Central memory CD8-positive, alpha-beta T cell (primary cell): ENCODE results near the gene AFDN.

Experiments used
- ATAC-seq: fragments of 150-1000 bp; cut with Tn5 transposase; replicated peaks from 2 replicates; pipeline ENCODE4 v1.10.0; 2022; ENCODE audit warnings: mild to moderate bottlenecking, moderate FRiP score, moderate number of reproducible peaks; ENCODE audit not compliant: poor library complexity, severe bottlenecking; ENCODE audit errors: extremely low read depth
- DNase-seq, 2 donors: peaks; one replicate each; pipeline ENCODE4 v3.0.0; 2021; ENCODE audit warnings: low spot score in 2 of 2
- H3K27ac Mint-ChIP-seq: one replicate; pipeline ENCODE4 v1.8.0; 2022; ENCODE audit warnings: low read depth, mild to moderate bottlenecking, moderate library complexity, mixed read lengths
- H3K27me3 Mint-ChIP-seq: one replicate; pipeline ENCODE4 v1.8.0; 2022; ENCODE audit warnings: mixed read lengths
- H3K36me3 Mint-ChIP-seq: one replicate; pipeline ENCODE4 v1.8.0; 2022; ENCODE audit warnings: mild to moderate bottlenecking, moderate library complexity, mixed read lengths; ENCODE audit not compliant: insufficient read depth
- H3K4me1 Mint-ChIP-seq: one replicate; pipeline ENCODE4 v1.8.0; 2022; ENCODE audit warnings: mixed read lengths
- H3K4me3 Mint-ChIP-seq: one replicate; pipeline ENCODE4 v1.8.0; 2022; ENCODE audit warnings: mild to moderate bottlenecking, moderate library complexity, mixed read lengths
- H3K9me3 Mint-ChIP-seq: one replicate; pipeline ENCODE4 v1.8.0; 2022; ENCODE audit warnings: mixed read lengths

Gene AFDN

DNA sequence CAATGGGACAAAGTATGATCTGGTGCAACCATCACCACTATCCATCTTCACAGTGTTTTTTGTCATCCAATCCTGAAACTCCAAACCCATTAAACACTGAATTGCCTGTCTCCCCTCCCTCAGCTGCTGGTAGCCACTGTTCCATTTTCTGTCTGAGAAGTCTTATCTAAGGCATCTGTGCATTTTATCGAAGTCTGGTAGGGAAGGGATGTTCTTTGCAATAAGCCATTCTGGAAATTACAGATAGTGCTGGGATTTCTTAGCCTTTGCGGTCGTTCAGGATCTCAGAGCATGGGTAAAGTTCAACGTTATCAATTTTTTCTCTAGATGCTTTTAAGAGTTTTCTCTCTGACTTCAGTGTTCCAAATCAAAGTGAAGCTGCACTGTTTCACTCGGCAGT, 194.9 kb downstream of the AFDN start:
- no peak overlapping the region for H3K27ac Mint-ChIP-seq
- ATAC-seq = no peak
- H3K4me1 Mint-ChIP-seq = no peaks in the 10 kb centered on the region
- H3K9me3 Mint-ChIP-seq = peaks cover 7% of the 10 kb centered on the region
- H3K36me3 Mint-ChIP-seq = no peaks in the 10 kb centered on the region
- H3K27me3 Mint-ChIP-seq = peaks cover 52% of the 10 kb centered on the region
- H3K4me3 Mint-ChIP-seq = no peak overlapping the region
- DNase-seq = no peak
